SU-DHL-6 (cell line): ENCODE measurements around the gene THSD7B.

Experiments used
- H2AFZ ChIP-seq: fragments of 200-600 bp; sonication (generic); 2 replicates; pipeline ENCODE4 v1.6.1; 2014; ENCODE audit warnings: low read depth, mild to moderate bottlenecking, moderate library complexity, mixed read lengths, antibody characterized with exemption, low read length; ENCODE audit not compliant: severe bottlenecking
- H3F3A ChIP-seq: fragments of 200-600 bp; shearing (Covaris generic); 2 replicates; pipeline ENCODE4 v1.6.0; 2016; ENCODE audit warnings: antibody characterized with exemption, mild to moderate bottlenecking; ENCODE audit not compliant: insufficient read depth
- H3K27ac ChIP-seq: fragments of 200-600 bp; sonication (generic); 2 replicates; pipeline ENCODE4 v1.5.1; 2016; ENCODE audit warnings: low read depth, mild to moderate bottlenecking, low read length, moderate library complexity, mixed read lengths
- H3K27me3 ChIP-seq: fragments of 200-600 bp; sonication (generic), shearing (Covaris generic); 2 replicates; pipeline ENCODE4 v1.6.0; 2014; ENCODE audit warnings: mild to moderate bottlenecking, low read length
- H3K36me3 ChIP-seq: fragments of 200-600 bp; sonication (generic); 2 replicates; pipeline ENCODE4 v1.6.1; 2014; ENCODE audit warnings: mild to moderate bottlenecking, low read length, mixed read lengths
- H3K4me2 ChIP-seq: fragments of 300-600, 200-600 bp; shearing (Covaris generic), sonication (generic); 2 replicates; pipeline ENCODE4 v1.6.0; 2014; ENCODE audit warnings: low read length, low read depth, mild to moderate bottlenecking; ENCODE audit not compliant: poor library complexity, severe bottlenecking
- H3K4me3 ChIP-seq: fragments of 200-600 bp; sonication (generic); 2 replicates; pipeline ENCODE4 v1.5.1; 2014; ENCODE audit warnings: antibody characterized with exemption, low read length, mild to moderate bottlenecking, mixed read lengths; ENCODE audit not compliant: insufficient read depth, poor library complexity, severe bottlenecking
- H3K79me2 ChIP-seq: fragments of 200-600 bp; sonication (generic); 2 replicates; pipeline ENCODE4 v1.6.1; 2014; ENCODE audit warnings: mild to moderate bottlenecking, low read length, moderate library complexity; ENCODE audit not compliant: insufficient read depth
- H3K9ac ChIP-seq: fragments of 200-600 bp; sonication (generic); 2 replicates; pipeline ENCODE4 v1.7.0; 2014; ENCODE audit warnings: mild to moderate bottlenecking, low read length
- H3K9me2 ChIP-seq: fragments of 200-600 bp; sonication (generic); replicated peaks from 2 replicates; pipeline ENCODE4 v1.6.1; 2014; ENCODE audit warnings: low read length; ENCODE audit not compliant: insufficient read depth
- H3K9me3 ChIP-seq: fragments of 200-600 bp; sonication (generic); 2 replicates; pipeline ENCODE4 v1.6.1; 2014; ENCODE audit warnings: low read length, mixed read lengths; ENCODE audit not compliant: insufficient read depth
- H4K20me1 ChIP-seq: fragments of 200-600 bp; sonication (generic); 2 replicates; pipeline ENCODE4 v1.6.1; 2014; ENCODE audit warnings: low read depth, mild to moderate bottlenecking, antibody characterized with exemption, low read length, moderate library complexity, mixed read lengths
- EZH2phosphoT487 ChIP-seq: fragments of 200-600 bp; sonication (generic), shearing (Covaris generic); conservative IDR thresholded peaks from 2 replicates; pipeline ENCODE4 v1.6.1; 2018; ENCODE audit warnings: mild to moderate bottlenecking, antibody characterized with exemption, low read length, moderate library complexity, mixed read lengths
- TF ChIP-seq, protein P1 (sequence below): fragments of 200-600 bp; sonication (generic); IDR thresholded peaks from one replicate; pipeline ENCODE4 v1.5.1; 2017; ENCODE audit warnings: antibody characterized with exemption, mild to moderate bottlenecking, low read length, moderate library complexity; ENCODE audit not compliant: insufficient read depth, poor library complexity, severe bottlenecking

The THSD7B gene

DNA sequence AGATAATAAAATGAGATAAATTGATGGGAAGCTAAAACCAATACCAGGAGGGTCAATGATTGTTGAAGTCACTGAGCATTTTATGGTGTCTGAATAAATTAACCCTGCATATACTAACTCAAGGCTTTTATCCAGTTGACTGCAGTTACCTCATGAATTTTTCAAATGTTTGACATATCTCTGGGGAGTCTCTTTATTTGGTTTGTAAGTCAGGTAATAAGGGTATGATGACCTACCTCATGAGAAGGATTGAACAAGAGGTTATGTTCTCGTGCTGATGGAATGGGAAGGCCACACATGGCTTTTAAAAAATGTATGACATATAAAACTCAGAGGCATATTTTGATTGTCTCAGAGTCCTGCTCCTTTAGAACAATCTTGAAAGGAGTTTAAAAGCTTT lies 237.6 kb downstream of the THSD7B start:
- Histone ChIP-seq H3K9me3 (no peaks in the 10 kb centered on the region), H3K9me2 (no peaks in the 10 kb centered on the region), H3K27me3 (no peaks in the 10 kb centered on the region), H3K4me2 (no peak overlapping the region), H3K36me3 (no peaks in the 10 kb centered on the region), H3K27ac (no peak overlapping the region), H3K79me2 (no peaks in the 10 kb centered on the region), H3F3A (no peaks in the 10 kb centered on the region), H3K4me3 (no peak overlapping the region), H3K9ac (no peak overlapping the region), H2AFZ (no peak overlapping the region), H4K20me1 (no peaks in the 10 kb centered on the region)
- TF ChIP-seq, protein P1, sequence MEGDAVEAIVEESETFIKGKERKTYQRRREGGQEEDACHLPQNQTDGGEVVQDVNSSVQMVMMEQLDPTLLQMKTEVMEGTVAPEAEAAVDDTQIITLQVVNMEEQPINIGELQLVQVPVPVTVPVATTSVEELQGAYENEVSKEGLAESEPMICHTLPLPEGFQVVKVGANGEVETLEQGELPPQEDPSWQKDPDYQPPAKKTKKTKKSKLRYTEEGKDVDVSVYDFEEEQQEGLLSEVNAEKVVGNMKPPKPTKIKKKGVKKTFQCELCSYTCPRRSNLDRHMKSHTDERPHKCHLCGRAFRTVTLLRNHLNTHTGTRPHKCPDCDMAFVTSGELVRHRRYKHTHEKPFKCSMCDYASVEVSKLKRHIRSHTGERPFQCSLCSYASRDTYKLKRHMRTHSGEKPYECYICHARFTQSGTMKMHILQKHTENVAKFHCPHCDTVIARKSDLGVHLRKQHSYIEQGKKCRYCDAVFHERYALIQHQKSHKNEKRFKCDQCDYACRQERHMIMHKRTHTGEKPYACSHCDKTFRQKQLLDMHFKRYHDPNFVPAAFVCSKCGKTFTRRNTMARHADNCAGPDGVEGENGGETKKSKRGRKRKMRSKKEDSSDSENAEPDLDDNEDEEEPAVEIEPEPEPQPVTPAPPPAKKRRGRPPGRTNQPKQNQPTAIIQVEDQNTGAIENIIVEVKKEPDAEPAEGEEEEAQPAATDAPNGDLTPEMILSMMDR = no peak
- TF ChIP-seq EZH2phosphoT487 = no peak

DNA sequence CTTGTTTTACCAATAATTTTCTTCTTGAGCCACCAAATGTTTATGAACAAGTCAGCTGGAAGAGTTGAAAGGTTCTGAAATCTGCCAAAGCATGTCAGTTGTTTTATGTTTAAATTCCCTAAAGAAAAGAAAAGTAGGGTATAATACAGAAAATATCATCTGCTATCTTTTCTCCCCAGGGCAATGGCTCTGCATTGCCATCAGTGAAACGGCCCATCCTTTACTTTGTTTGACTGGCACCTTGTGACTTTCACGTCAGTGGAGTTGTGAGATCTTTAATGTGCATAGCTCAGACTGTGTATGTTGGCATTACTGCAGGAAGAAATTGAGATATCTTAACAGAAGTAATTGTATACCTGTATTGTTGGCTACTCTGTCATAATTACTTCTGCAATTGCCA lies 239.9 kb downstream of the THSD7B start:
- Histone ChIP-seq H3K4me3 (no peak overlapping the region), H2AFZ (no peak overlapping the region), H3K4me2 (no peak overlapping the region), H3K79me2 (no peaks in the 10 kb centered on the region), H3K36me3 (no peaks in the 10 kb centered on the region), H4K20me1 (no peaks in the 10 kb centered on the region), H3K9me3 (no peaks in the 10 kb centered on the region), H3K27me3 (no peaks in the 10 kb centered on the region), H3K27ac (no peak overlapping the region), H3K9me2 (no peaks in the 10 kb centered on the region), H3F3A (no peaks in the 10 kb centered on the region), H3K9ac (no peak overlapping the region)
- no peak for TF ChIP-seq EZH2phosphoT487

DNA sequence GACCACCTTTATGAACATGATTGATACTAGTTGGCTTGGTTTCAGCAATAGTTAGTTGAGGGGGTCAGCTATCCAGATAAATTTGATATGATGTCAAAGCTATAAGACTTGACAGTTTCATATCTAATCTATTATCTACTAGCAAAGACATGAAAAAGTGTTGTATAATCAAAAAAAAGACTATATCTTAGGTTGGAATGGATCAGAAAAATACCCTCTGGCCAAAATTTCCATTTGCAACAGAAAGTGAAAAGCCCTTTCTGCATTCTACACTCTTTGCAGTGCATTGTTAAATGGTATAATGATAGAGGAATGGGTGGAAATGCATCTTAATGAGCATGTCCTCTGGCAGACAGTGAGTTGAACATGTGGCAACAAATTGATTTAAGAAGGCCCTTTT lies 242.6 kb downstream of the THSD7B start:
- Histone ChIP-seq H3K36me3 (no peaks in the 10 kb centered on the region), H3K27me3 (no peaks in the 10 kb centered on the region), H3K9me2 (no peaks in the 10 kb centered on the region), H3K79me2 (no peaks in the 10 kb centered on the region), H2AFZ (no peak overlapping the region), H3K4me3 (no peak overlapping the region), H4K20me1 (no peaks in the 10 kb centered on the region), H3F3A (no peaks in the 10 kb centered on the region), H3K27ac (no peak overlapping the region), H3K9me3 (no peaks in the 10 kb centered on the region), H3K4me2 (no peak overlapping the region), H3K9ac (no peak overlapping the region)
- TF ChIP-seq EZH2phosphoT487 = no peak
- TF ChIP-seq, protein P1 = no peak

DNA sequence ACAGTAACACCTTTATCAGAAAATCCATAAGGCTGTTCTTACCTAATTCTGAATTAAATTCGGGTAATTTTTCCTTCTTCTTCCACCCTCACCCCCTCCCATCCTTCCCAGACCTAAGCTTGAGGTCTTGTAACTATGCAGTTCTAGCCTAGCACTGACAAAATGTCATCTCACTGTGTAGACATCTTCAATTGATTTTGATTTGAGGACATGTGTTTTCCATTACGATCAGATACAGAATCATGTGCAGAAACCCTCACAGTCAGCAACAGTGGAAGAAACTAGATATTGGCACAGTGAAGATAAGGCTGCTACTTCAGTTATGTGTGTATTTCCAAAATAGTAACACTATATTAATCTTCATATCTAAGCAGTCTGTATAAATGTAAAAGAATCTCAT lies 244.6 kb downstream of the THSD7B start:
- H4K20me1 ChIP-seq = no peaks in the 10 kb centered on the region
- H3K9me3 ChIP-seq = no peaks in the 10 kb centered on the region
- no peak overlapping the region for H3K4me2 ChIP-seq
- TF ChIP-seq EZH2phosphoT487 = no peak
- TF ChIP-seq, protein P1 = no peak
- no peak overlapping the region for H2AFZ ChIP-seq
- H3K79me2 ChIP-seq = no peaks in the 10 kb centered on the region
- no peak overlapping the region for H3K27ac ChIP-seq
- no peak overlapping the region for H3K9ac ChIP-seq
- no peaks in the 10 kb centered on the region for H3K27me3 ChIP-seq
- H3K9me2 ChIP-seq = no peaks in the 10 kb centered on the region
- no peaks in the 10 kb centered on the region for H3K36me3 ChIP-seq
- no peak overlapping the region for H3K4me3 ChIP-seq
- no peaks in the 10 kb centered on the region for H3F3A ChIP-seq
